Fibroblast of skin of left quadriceps (primary cell): ENCODE data around the gene QTRT2.
A peak's percentile ranks its signal among the peaks of the same experiment; 100 is the strongest.

Experiments
- DNase-seq, 2 experiments: peaks; one replicate each; pipeline ENCODE4 v3.0.0-alpha.2; 2013; ENCODE audit warnings: low read depth in 2 of 2

QTRT2 gene

GRCh38 chr3:114056130-114057010, at the start of gene QTRT2, which contains the start of gene CCDC191:
Gene QTRT2, plus strand, starts transcription at chr3:114056737. Its CDS starts 8,521 bp downstream, at chr3:114065258.
Gene CCDC191, minus strand, starts transcription at chr3:114056526. Its CDS starts 60 bp downstream, at chr3:114056466.
- peak; percentile 99 for DNase-seq

DNA sequence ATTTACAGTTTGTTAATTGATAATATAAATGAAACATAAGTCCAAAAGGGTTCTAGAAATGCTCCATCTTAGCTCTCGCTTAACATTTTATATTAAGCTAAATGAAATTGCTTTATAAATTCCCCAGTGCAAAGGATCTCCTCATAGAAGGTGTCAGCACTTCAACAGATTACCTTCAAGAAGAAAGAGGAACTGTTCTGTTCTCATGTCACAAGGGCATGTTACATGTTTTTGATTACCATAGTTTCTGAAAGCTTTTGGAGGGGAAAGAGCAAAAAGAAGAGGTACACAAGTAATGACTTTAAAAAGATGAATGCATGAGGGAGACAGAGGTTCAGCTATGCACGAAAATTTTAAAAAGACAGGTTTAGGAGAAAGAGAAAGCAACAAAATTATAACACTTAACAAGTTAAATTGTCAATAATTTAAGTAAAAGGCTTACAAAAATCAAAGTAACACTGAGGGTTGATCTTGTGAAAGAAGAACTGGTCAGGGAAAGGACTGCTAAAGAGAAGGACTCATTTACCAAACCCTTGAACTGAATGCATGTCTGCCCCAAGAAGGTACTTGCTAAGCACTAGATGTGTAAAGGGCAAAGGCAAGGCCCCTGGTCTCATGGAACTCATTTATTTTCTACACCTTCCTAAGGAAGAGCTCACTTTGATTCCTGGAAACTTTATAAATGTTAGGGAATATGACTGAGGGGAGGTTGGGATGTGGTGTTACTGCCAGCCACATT, 45.3 kb upstream of the QTRT2 start:
- DNase-seq: no peak

DNA sequence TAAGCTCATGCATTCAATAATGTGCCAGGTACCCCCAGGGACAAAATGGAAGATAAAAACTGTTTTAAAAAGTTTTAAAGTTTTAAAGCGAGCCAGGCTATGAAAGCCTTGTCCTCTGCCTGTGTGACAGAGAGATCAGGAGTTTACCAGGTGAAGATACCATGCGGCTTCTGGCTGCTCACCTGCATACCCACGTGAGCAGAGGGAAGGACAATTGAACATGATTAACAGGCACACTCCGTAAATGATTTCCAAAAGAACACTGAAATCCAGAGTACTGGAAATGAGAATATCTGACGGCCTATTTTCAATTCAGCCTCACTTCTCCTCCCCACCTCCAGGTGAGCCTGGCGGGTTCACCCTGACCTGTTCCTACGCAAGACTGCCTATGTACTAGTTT, 42.3 kb upstream of the QTRT2 start:
- DNase-seq: no peak

- no peak for DNase-seq
Measured at GRCh38 chr3:114019486-114019885, 37.1 kb upstream of the QTRT2 start.

DNA sequence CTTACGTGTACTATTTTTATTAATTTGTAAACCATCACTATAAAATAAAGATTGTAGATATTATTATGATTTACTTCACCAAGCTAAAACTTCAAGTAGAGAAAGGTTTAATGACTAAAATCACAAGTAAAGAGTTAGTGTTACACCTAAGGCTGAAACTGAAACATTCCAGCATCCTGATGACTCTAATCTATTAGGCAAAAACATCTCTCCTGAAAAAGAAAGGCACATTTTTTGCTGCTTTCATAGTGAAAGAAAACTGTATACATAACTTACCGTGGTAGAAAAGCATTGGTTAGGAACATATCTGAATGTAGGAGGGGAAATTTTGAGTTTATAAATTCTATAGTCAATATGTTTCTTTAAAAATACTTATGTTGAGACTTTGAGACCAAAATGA, 35.6 kb upstream of the QTRT2 start:
- DNase-seq: no peak

GRCh38 chr3:114022145-114022802, 34.3 kb upstream of the QTRT2 start:
- DNase-seq: no peak

GRCh38 chr3:114025451-114025850, 31.1 kb upstream of the QTRT2 start:
- no peak for DNase-seq

- no peak for DNase-seq
Measured at GRCh38 chr3:114026331-114026730, 30.2 kb upstream of the QTRT2 start.

- DNase-seq: no peak
Measured at GRCh38 chr3:114033721-114034120, 22.8 kb upstream of the QTRT2 start.

DNA sequence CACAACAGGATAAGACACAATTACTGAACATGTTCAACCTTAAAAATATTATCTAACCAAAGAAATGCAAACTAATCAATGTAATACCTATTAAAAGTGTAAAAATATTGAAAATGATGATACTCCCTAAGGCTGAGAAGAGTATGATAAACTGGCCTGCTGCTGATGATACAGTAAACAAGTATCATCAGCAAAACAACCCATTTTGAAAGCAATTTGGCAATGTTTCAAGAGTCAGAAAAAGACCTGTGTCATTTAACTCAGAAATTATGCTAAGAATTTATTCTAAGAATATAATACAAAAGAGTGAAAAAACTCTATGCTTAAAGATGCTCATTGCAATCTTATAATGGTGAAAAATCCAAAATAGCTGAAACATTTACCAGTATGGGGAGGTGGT, 22.3 kb upstream of the QTRT2 start:
- DNase-seq: no peak

- DNase-seq: peak; percentile 4 to 7
Measured at GRCh38 chr3:114034787-114035545, 21.6 kb upstream of the QTRT2 start.

DNA sequence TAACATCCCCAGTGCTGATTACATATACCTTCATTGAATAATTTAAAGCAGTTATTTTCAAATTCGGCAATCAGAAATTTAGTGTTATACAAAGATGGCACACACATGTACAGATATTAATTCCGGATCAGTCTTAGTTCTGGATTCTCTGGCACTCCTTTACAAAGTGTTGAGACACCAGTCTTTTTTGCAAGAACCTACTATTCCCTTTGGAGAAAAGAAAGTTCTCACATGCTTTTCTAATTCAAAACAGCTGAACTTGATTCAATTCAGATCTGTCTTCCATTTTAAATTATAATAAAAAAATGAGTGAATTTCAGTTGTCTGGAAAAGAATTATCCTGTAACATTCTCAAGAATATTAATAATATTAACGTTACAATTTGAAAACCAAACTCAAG, 20.6 kb upstream of the QTRT2 start:
- no peak for DNase-seq

- no peak for DNase-seq
Measured at GRCh38 chr3:114043205-114043604, 13.3 kb upstream of the QTRT2 start.

- no peak for DNase-seq
Measured at GRCh38 chr3:114052216-114052615, 4.3 kb upstream of the QTRT2 start.

DNA sequence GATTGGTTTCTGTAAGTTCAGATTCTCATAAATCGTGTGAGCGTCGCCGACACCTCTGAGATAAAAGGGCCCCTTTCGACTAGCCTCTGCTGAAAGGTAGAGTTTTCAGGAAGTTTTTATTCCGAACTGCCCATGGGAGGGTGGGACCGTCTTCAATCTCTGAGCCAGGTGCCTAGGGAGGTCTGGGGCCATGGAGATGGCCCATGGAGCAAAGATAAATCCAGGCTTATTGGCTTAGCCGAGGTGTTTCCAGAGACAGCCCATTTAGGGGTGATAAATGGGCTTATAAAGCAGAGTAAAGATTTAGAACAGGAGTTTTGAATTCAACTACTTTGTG, 442 bp downstream of the QTRT2 start:
- DNase-seq: no peak

DNA sequence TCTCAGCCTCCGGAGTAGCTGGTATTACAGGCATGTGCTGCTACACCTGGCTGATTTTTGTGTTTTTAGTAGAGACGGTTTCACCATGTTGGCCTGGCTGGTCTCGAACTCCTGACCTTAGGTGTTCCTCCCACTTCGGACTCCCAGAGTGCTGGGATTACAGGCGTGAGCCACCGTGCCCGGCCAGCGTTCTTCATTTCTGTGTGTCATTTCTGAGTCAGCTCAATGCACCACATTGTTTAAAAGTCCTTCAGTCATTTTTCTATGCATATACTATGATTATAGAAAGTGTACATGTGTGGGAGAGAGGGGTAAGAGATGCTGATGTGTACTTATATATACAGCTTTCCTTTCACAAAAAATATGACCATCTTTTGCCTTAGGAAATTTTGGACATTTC, 2.1 kb downstream of the QTRT2 start:
- no peak for DNase-seq

- DNase-seq: no peak
Measured at GRCh38 chr3:114060906-114061655, 4.5 kb downstream of the QTRT2 start.

DNA sequence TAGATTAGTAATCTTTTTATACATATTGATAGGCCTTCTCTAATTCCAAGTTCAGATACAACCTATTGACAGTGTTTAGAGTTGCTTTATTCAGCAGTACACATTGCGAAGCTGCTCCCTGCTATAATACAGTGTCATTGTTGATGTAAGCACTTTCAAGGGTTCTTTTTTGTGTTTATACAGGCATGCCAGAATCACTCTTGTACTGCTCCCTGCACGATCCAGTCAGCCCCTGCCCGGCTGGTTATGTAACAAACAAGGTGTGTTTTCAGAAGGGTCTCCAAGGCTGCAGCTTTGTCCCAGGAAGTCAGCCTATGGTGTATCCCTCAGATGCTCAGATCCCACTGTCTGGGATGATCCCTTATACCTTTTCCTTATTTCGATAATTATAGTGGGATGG, 11.3 kb downstream of the QTRT2 start:
- no peak for DNase-seq

DNA sequence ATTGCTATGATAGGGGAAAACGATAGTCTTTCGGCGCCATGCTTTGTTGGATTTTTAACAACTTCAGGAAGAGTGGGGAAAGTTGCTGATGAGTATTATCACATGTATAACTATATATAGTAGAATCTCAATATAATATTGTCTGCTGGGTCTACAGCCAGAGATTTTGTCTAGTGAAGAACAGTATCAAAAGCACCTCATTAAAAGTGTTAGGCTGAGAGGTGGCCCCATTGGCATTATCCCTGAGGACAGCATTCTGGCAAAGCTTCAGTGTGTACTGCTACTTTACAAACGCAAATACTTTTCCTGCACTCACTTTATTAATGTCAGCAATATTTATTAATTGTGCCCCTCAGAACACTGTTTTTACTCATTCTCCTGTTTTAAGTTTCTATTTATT, 11.8 kb downstream of the QTRT2 start:
- no peak for DNase-seq

- DNase-seq: no peak
Measured at GRCh38 chr3:114071786-114072185, 15.2 kb downstream of the QTRT2 start.

DNA sequence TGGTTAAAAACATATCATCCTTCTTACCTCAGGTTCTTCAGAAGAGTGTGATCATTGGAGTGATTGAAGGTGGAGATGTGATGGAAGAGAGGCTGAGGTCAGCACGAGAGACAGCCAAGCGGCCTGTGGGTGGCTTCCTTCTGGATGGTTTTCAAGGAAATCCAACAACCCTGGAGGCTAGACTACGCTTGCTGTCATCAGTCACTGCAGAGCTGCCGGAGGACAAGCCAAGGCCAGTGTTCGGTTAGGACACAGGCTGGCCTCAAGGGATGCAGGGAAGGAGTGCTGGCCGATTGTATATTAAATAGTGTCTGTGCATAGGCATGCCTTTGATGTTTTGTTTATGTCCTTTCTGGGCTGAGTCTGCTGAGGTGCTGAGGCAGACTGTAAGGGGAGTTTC, 20.2 kb downstream of the QTRT2 start:
- no peak for DNase-seq
